OCI-LY7 (cell line): ENCODE results near the gene FEN1. TPM values are rescaled to one million over a fixed set of nuclear protein-coding genes. Genes with fewer than 3 reads are reported as not detected.

ENCODE experiments used
- BruUV-seq: library from RNA; stranded (reverse); fragments of 400-500 nt; replicated peaks from 2 replicates; lab custom pipeline; 2021; lab: Mats Ljungman, UMichigan
- CTCF ChIA-PET: fragments of 300-600 bp; sonication (Branson Sonifier 250); formaldehyde crosslinking; loops from one replicate; lab custom pipeline; 2022; ENCODE audit warnings: antibody characterized with exemption; ENCODE audit not compliant: unreplicated experiment; lab: Charles Lee
- POLR2A ChIA-PET: fragments of 300-600 bp; sonication (Branson Sonifier 250); formaldehyde crosslinking; loops from one replicate; lab custom pipeline; 2022; ENCODE audit warnings: antibody characterized with exemption; lab: Charles Lee
- DNase-seq: peaks from one replicate; pipeline ENCODE4 v3.0.0-alpha.2; 2015; ENCODE audit warnings: low spot score
- H2AFZ ChIP-seq: fragments of 200-600 bp; sonication (generic), shearing (Covaris generic); 2 replicates; pipeline ENCODE4 v1.6.1; 2014; ENCODE audit warnings: mild to moderate bottlenecking, antibody characterized with exemption, low read length, moderate library complexity
- H3K27ac ChIP-seq: fragments of 200-600 bp; sonication (generic); 2 replicates; pipeline ENCODE4 v1.5.1; 2014; ENCODE audit warnings: mixed run types, low read depth, mild to moderate bottlenecking, moderate library complexity, low read length, inconsistent platforms; ENCODE audit not compliant: poor library complexity, severe bottlenecking
- H3K36me3 ChIP-seq: fragments of 200-600 bp; sonication (generic); 2 replicates; pipeline ENCODE4 v1.6.1; 2014; ENCODE audit warnings: mild to moderate bottlenecking, antibody characterized with exemption, low read length, moderate library complexity, mixed read lengths; ENCODE audit not compliant: insufficient read depth
- H3K4me1 ChIP-seq: fragments of 200-600 bp; sonication (generic); 2 replicates; pipeline ENCODE4 v1.5.1; 2014; ENCODE audit warnings: mild to moderate bottlenecking, low read length; ENCODE audit not compliant: insufficient read depth, poor library complexity, severe bottlenecking
- H3K4me2 ChIP-seq: fragments of 200-600 bp; sonication (generic); 2 replicates; pipeline ENCODE4 v1.6.1; 2014; ENCODE audit warnings: mild to moderate bottlenecking, low read length
- H3K4me3 ChIP-seq: fragments of 200-600 bp; sonication (generic); 2 replicates; pipeline ENCODE4 v1.5.1; 2014; ENCODE audit warnings: mild to moderate bottlenecking, low read depth, low read length; ENCODE audit not compliant: poor library complexity, severe bottlenecking
- H3K79me2 ChIP-seq: fragments of 200-600 bp; sonication (generic); 2 replicates; pipeline ENCODE4 v1.6.1; 2016; ENCODE audit warnings: low read depth, mild to moderate bottlenecking, low read length, moderate library complexity, mixed read lengths; ENCODE audit not compliant: insufficient read depth
- H3K9me2 ChIP-seq: fragments of 200-600 bp; sonication (generic); 2 replicates; pipeline ENCODE4 v1.6.1; 2016; ENCODE audit warnings: mild to moderate bottlenecking, low read length, mixed read lengths; ENCODE audit not compliant: insufficient read depth
- H3K9me3 ChIP-seq: fragments of 200-600 bp; sonication (generic); 2 replicates; pipeline ENCODE4 v1.6.1; 2014; ENCODE audit warnings: mild to moderate bottlenecking, mixed run types, low read length, mixed read lengths
- H4K20me1 ChIP-seq: fragments of 200-600 bp; sonication (generic); 2 replicates; pipeline ENCODE4 v1.6.1; 2014; ENCODE audit warnings: mild to moderate bottlenecking, antibody characterized with exemption, low read length, moderate library complexity, mixed read lengths; ENCODE audit not compliant: insufficient read depth
- CTCF ChIP-seq: fragments of 200-600 bp; sonication (generic); conservative IDR thresholded peaks from 2 replicates; pipeline ENCODE4 v1.5.1; 2014; ENCODE audit warnings: mild to moderate bottlenecking, antibody characterized with exemption, low read length, moderate library complexity, mixed read lengths
- EZH2phosphoT487 ChIP-seq: fragments of 200-600 bp; sonication (generic); IDR thresholded peaks from 2 replicates; pipeline ENCODE4 v1.6.1; 2018; ENCODE audit warnings: low read depth, borderline replicate concordance, mild to moderate bottlenecking, mixed run types, antibody characterized with exemption, low read length, moderate library complexity, mixed read lengths
- intact Hi-C: fragments of 100-400 bp; cut with micrococcal nuclease; formaldehyde crosslinking; loops from one replicate; pipeline ENCODE4 v1.10.0; 2022; ENCODE audit not compliant: unreplicated experiment
- total RNA-seq, 2 experiments: library from RNA; depleted of rRNA in 1 of 2; stranded (reverse); fragments of >200 nt in 1 of 2; shearing (Covaris generic) in 1 of 2; gene quantifications; 2 replicates each; pipeline ENCODE4 v1.2.3, GENCODE V29; 2014 to 2022

FEN1 gene
- total RNA-seq, 2 experiments from 2014 or later = 123 to 153 TPM

GRCh38 chr11:61752925-61753521 lies 39.7 kb upstream of the FEN1 start:
- H3K9me3 ChIP-seq = no peaks in the 10 kb centered on the region
- H2AFZ ChIP-seq = no peak overlapping the region
- no peaks in the 10 kb centered on the region for H4K20me1 ChIP-seq
- H3K4me1 ChIP-seq = peaks cover 10% of the 10 kb centered on the region
- POLR2A ChIA-PET = no interaction called here
- CTCF ChIA-PET = interaction anchor here (0.6 kb wide), 1 partner anchor 19 kb away, joined by 15 read pairs; no protein-coding TSS in a partner anchor
- TF ChIP-seq EZH2phosphoT487 (no peak), CTCF (no peak)
- no peak overlapping the region for H3K4me3 ChIP-seq
- H3K27ac ChIP-seq = no peak overlapping the region
- intact Hi-C loops = no loop called here
- DNase-seq = no peak
- no peaks in the 10 kb centered on the region for H3K79me2 ChIP-seq
- H3K4me2 ChIP-seq = no peak overlapping the region
- no TSS peak for BruUV-seq
- no peaks in the 10 kb centered on the region for H3K9me2 ChIP-seq
- H3K36me3 ChIP-seq = no peaks in the 10 kb centered on the region

GRCh38 chr11:61753672-61754071 lies 39.0 kb upstream of the FEN1 start:
- ChIA-PET POLR2A (no interaction called here), CTCF (interaction anchor here (0.6 kb wide), 1 partner anchor 20 kb away, joined by 15 read pairs; no protein-coding TSS in a partner anchor)
- no peaks in the 10 kb centered on the region for H3K36me3 ChIP-seq
- no peaks in the 10 kb centered on the region for H3K79me2 ChIP-seq
- no peak overlapping the region for H3K4me2 ChIP-seq
- intact Hi-C loops = no loop called here
- DNase-seq = no peak
- TF ChIP-seq EZH2phosphoT487 (no peak), CTCF (no peak)
- peaks cover 10% of the 10 kb centered on the region for H3K4me1 ChIP-seq
- no peak overlapping the region for H3K4me3 ChIP-seq
- no TSS peak for BruUV-seq
- no peak overlapping the region for H2AFZ ChIP-seq
- H3K27ac ChIP-seq = no peak overlapping the region
- H3K9me2 ChIP-seq = no peaks in the 10 kb centered on the region
- no peaks in the 10 kb centered on the region for H4K20me1 ChIP-seq
- H3K9me3 ChIP-seq = no peaks in the 10 kb centered on the region
